HG03342 (cell line): ENCODE results near the gene SNRPN.
"Not testable (repeated sequence)": the region's sequence is repeated elsewhere in the genome, so short reads cannot be mapped to it uniquely, and the experiment has no call there.

Experiments
- ATAC-seq: cut with Tn5 transposase; IDR thresholded peaks from one replicate; pipeline ENCODE4 v1.9.1; 2021; ENCODE audit warnings: mild to moderate bottlenecking, moderate library complexity; ENCODE audit not compliant: unreplicated experiment

Gene SNRPN

DNA sequence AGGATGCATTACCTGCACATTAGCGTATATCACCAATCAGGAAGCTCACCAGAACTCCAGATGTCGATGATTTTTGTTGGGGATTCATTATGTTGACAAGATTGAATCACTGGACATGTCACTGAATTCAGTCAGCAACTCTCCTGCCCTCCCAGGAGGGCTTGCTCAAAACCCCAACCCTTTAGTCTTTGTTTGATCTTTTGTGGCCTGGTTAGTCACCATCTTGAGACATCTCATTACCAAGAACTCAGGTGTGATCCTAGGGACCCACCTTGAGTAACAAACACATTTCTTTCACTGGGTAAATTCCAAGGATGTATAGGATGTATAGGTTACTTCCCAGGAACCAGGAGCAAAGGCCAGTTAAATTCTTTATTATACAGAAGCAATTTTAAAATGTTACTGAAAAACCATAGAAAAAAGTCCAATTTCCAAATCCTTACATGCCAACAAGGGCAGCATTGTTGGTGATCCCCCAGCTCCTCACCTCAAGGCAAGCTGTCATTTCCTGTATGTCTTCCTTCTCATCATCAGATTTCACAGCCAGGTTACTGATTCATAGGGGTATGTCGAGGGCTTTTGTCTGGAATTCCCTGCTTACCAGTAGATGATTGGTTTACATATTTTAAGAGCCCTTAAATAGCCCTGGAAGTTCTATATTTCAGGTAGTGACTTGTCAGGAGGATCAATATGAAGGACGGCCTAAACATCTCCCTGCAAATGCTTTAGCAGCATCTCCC lies 11.7 kb downstream of the SNRPN start:
- no peak for ATAC-seq

DNA sequence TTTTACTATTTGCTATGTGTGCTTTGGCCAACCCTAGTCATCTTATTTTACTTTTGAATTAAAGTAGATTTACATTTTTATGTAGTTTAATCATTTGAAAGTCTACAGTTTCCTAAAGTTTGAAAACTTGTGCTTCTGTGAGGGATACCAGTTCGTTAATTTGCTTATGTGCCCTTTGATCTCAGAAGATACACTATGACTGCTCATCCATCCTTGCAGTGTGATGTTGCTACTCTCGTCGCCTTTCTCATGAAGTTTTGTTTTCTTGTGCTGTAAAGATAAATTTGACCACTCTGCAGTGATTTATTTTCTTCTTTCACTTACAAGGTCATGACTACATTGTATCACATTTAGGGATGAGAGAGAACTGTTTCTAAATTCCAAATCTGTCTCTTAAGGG lies 16.3 kb downstream of the SNRPN start:
- no peak for ATAC-seq

DNA sequence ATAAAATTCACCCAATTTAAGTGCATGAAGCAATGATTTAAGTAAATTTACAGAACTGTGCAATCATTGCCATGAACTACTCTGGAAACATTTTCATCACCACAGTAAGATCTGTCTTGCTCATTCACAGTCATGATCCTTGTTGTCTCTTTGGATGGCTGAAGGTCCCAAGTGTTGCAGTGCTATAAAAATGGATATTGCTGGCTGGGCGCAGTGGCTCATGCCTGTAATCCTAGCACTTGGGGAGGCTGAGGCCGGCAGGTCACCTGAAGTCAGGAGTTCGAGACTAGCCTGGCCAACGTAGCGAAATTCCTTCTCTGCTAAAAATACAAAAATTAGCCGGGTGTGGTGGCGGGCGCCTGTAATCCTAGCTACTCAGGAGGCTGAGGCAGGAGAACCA lies 17.0 kb downstream of the SNRPN start:
- no peak for ATAC-seq

DNA sequence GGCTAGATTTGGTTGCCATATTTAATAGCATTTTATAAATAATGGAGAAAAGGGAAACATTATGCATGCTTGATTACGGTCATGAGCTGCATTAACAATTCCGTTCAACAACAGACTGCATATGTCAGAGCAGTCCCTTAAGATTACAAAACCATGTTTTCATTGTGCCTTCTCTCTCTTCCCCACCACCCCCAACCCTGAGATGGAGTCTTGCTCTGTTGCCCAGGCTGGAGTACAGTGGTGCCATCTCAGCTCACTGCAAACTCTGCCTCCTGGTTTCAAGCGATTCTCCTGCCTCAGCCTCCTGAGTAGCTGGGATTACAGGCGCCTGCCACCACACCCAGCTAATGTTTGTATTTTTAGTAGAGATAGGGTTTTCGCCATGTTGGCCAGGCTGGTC lies 17.9 kb downstream of the SNRPN start:
- not testable (repeated sequence) for ATAC-seq

DNA sequence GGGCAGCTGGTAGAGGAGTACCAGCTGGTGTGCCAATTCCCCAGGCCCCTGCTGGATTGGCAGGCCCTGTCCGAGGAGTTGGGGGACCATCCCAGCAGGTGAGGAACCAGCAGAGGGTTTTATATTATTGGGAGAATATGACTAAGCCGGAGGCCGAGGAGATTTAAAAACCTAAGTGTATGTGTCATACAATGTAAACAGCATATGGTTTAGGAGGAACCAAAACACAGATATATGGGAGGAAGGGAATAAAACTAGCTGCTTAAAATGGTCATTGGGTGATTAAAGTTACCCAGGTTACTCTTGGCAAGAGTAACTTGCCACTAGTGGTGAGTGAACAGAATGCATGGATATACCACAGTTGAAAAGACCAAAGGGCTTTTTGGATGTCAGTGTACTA lies 22.1 kb downstream of the SNRPN start:
- ATAC-seq, result no peak

DNA sequence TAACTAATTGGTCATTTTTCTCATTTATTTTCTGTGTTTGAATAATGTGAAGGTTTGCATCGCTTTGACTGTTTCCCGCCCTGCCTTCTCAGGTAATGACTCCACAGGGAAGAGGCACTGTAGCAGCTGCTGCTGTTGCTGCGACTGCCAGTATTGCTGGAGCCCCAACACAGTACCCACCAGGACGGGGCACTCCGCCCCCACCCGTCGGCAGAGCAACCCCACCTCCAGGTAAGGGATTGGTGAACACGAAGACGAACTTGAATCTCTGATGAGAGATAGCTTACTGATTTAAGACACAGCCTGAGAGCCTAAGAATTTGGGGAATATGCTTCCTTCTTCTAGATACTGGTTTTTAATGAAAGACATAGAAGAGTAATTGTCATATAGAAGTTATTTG lies 22.9 kb downstream of the SNRPN start:
- ATAC-seq, result no peak

DNA sequence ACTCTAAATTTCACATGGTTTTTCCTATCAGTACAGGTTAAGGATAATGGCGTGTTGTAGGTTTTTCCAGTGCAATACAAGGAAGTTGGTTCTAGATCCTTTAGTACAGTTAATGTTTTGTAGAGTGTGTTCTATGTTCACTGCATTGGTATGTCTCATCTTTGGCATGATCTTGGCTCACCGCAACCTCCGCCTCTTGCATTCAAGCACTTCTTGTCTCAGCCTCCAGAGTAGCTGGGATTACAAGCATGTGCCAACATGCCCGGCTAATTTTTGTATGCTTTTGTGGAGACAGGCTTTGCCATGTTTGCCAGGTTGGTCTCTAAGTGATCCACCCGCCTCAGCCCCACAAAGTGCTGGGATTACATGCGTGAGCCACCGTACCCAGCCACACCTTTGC lies 30.4 kb downstream of the SNRPN start:
- no peak for ATAC-seq

DNA sequence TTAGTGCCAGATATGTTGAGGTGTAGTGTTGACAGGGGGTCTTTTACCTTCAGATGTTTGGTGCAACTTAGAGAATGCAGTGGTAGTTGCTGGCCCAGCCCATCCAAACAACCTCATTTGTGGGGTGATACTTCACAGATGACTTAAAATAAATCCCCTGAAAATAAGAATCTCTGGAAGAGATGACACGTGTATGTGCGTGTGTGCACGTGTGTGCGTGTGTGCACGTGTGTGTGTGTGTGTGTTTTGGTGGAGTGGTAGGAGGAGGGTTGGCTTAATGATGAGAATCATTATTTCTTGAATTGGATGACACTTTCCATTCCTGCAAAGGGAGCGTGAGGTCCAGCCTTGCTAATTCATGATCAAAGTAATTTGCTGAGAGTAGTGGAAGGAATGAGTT lies 31.9 kb downstream of the SNRPN start:
- no peak for ATAC-seq

DNA sequence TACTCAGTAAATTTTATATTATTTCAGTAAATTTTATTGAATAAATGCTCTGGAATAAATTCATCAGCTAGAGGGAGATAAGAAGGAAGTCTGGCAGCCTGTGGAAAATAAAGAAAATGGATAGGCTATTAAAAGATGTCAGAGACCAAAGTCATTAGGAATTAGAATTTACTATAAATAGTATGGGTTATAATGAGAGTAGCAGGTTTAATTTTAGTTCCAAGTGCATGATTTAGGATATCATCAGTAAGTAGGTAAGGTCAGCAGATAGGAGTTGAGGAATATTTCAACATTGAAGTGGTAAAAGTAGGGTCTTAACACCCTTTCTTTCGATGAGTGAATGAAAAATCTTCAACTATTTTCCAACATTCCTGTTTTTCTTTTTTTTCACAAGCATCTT lies 64.6 kb downstream of the SNRPN start:
- ATAC-seq, result no peak

DNA sequence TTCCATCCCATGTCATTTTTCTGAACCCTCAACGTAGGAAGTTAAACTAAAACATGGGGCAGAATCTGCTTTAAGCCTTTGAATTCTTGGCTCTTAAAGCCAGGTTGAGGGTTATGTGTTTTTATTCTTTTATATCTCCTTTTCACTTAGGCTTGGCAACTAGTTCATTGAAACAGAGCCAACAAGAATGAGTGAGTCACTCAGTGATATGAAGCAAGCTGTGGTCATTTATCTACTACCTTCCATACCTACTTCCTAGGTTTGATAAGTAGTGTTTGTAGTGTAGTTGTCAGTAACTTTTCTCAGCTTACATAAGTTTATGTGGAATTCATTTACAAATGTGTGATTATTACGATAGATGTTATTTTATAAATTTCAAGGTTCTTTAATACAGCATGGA lies 67.4 kb downstream of the SNRPN start:
- no peak for ATAC-seq
